AG10803 (cell line): Measurements from ENCODE around the gene HDAC1.
"Not testable (repeated sequence)": the region's sequence is repeated elsewhere in the genome, so short reads cannot be mapped to it uniquely, and the experiment has no call there.

Experiments used
- DNase-seq: peaks from one replicate; pipeline ENCODE4 v3.0.0; 2010; ENCODE audit warnings: low read depth
- H3K4me3 ChIP-seq: 2 replicates; pipeline ENCODE4 v1.5.1; 2011; ENCODE audit warnings: mild to moderate bottlenecking, low read length, control low read depth
- TF ChIP-seq, protein P1 (sequence below): conservative IDR thresholded peaks from 2 replicates; pipeline ENCODE4 v1.5.1; 2011; ENCODE audit warnings: mild to moderate bottlenecking, low read length, control low read depth, inconsistent platforms

HDAC1 gene

GRCh38 chr1:32250893-32251716, 40.8 kb upstream of the HDAC1 start, which contains the start of gene LCK:
TSS of gene LCK (plus strand) at chr1:32251265. CDS start at chr1:32274330, 23,065 bp downstream.
- no peak within 1 kb of the TSS for H3K4me3 ChIP-seq
- TF ChIP-seq, protein P1, sequence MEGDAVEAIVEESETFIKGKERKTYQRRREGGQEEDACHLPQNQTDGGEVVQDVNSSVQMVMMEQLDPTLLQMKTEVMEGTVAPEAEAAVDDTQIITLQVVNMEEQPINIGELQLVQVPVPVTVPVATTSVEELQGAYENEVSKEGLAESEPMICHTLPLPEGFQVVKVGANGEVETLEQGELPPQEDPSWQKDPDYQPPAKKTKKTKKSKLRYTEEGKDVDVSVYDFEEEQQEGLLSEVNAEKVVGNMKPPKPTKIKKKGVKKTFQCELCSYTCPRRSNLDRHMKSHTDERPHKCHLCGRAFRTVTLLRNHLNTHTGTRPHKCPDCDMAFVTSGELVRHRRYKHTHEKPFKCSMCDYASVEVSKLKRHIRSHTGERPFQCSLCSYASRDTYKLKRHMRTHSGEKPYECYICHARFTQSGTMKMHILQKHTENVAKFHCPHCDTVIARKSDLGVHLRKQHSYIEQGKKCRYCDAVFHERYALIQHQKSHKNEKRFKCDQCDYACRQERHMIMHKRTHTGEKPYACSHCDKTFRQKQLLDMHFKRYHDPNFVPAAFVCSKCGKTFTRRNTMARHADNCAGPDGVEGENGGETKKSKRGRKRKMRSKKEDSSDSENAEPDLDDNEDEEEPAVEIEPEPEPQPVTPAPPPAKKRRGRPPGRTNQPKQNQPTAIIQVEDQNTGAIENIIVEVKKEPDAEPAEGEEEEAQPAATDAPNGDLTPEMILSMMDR, result no peak
- no peak for DNase-seq

DNA sequence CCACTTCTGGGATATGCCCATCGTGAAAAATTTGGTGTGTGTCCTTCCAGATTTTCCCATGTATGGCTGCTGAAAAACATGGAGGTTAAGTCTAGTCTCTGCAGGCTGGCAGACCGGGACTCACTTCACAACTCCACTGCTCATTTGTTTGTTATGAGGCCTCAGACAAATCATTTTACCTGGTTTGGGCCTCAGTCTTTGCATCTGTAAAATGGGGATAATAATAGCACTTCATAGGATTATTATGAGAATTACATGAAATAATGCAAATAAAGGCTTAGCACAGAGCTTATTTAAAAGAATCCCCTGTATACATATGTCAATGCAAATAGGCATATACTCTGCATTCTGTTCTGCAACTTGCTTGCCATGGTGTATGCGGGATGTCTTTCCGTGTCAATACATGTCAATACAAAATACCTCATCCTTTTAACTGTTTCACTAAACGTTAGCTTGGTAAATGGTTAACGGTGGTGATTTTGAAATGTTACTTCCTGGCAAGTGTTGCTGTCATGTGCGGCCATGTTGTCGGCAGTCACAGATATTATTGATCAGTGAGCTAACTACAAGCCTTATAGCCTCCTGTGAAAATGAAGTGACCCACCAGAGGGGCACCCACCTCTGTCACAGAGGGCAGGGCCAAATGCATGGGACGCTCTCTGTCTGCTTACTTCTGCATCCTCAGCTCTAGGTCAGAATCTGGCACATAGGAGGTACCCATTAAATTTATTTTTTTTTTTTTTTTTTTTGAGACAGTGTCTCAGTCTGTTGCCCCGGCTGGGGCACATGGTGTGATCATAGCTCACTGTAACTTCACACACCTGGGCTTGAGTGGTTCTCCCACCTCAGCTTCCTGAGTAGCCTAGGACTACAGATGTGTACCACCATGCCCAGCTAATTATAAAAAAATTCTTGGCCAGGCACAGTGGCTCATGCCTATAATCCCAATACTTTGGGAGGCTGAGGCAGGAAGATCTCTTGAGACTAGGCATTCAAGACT, 36.5 kb upstream of the HDAC1 start:
- no peak overlapping the region for H3K4me3 ChIP-seq
- DNase-seq, result no peak
- TF ChIP-seq, protein P1, result no peak

DNA sequence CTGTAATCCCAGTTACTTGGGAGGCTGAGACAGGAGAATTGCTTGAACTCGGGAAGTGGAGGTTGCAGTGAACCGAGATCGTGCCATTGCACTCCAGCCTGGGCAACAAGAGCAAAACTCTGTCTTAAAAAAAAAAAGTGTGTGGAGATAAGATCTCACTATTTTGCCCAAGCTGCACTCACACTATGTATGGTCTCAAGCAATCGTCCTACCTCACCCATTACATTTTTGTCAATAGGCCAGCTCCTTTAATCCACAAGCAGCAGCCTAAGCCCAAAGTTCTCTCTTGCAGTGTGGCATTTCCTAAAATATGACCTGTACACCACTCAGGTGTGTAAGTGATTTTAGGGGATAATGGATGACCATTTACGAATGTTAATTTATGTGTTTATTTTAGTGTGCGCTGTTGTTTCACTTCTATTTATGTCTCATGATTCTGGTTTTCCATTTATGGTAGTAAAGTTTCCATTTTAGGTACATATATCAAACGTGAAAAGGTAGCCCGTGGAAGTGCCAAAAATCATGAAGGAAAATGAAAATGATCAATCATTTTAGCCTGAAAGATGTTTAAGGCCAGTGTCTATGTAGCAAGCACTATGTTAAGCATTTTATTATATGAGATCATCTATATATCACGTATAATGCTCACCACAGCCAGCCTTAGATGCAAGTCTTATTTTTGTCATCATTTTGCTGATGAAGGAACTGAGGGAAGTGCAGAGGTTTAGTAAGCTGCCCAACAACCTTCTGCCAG, 35.2 kb upstream of the HDAC1 start:
- no peak overlapping the region for H3K4me3 ChIP-seq
- TF ChIP-seq, protein P1, result no peak
- DNase-seq, result no peak

- TF ChIP-seq, protein P1, result no peak
- H3K4me3 ChIP-seq, result no peak overlapping the region
- no peak for DNase-seq
Measured at GRCh38 chr1:32257227-32257508, 34.7 kb upstream of the HDAC1 start.

- DNase-seq, H3K4me3 ChIP-seq: not testable (repeated sequence)
Measured at GRCh38 chr1:32263236-32263593, 28.7 kb upstream of the HDAC1 start.

- DNase-seq, result no peak
- H3K4me3 ChIP-seq, result no peak overlapping the region
- TF ChIP-seq, protein P1, result no peak
Measured at GRCh38 chr1:32263744-32264143, 28.1 kb upstream of the HDAC1 start.

GRCh38 chr1:32265846-32266245, 26.0 kb upstream of the HDAC1 start:
- H3K4me3 ChIP-seq, result no peak overlapping the region
- TF ChIP-seq, protein P1, result no peak
- no peak for DNase-seq
